Umbilical cord (tissue), 2 donors: ENCODE results near the gene SLC12A9. TPM values are rescaled to one million over a fixed set of nuclear protein-coding genes. Genes with fewer than 3 reads are reported as not detected.
A peak's percentile ranks its signal among the peaks of the same experiment; 100 is the strongest.
"Not testable (repeated sequence)": the region's sequence is repeated elsewhere in the genome, so short reads cannot be mapped to it uniquely, and the experiment has no call there.

ENCODE experiments used
- DNase-seq: peaks from one replicate; pipeline ENCODE4 v3.0.0-alpha.2; 2015; ENCODE audit warnings: low spot score
- total RNA-seq: library from RNA; depleted of rRNA; stranded (reverse); fragments of >200 nt; gene quantifications from one replicate; pipeline ENCODE4 v1.2.3, GENCODE V29; 2014; ENCODE audit warnings: low replicate concordance; ENCODE audit not compliant: insufficient read depth

SLC12A9 gene, protein sequence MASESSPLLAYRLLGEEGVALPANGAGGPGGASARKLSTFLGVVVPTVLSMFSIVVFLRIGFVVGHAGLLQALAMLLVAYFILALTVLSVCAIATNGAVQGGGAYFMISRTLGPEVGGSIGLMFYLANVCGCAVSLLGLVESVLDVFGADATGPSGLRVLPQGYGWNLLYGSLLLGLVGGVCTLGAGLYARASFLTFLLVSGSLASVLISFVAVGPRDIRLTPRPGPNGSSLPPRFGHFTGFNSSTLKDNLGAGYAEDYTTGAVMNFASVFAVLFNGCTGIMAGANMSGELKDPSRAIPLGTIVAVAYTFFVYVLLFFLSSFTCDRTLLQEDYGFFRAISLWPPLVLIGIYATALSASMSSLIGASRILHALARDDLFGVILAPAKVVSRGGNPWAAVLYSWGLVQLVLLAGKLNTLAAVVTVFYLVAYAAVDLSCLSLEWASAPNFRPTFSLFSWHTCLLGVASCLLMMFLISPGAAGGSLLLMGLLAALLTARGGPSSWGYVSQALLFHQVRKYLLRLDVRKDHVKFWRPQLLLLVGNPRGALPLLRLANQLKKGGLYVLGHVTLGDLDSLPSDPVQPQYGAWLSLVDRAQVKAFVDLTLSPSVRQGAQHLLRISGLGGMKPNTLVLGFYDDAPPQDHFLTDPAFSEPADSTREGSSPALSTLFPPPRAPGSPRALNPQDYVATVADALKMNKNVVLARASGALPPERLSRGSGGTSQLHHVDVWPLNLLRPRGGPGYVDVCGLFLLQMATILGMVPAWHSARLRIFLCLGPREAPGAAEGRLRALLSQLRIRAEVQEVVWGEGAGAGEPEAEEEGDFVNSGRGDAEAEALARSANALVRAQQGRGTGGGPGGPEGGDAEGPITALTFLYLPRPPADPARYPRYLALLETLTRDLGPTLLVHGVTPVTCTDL
- 20.7 TPM for total RNA-seq

DNA sequence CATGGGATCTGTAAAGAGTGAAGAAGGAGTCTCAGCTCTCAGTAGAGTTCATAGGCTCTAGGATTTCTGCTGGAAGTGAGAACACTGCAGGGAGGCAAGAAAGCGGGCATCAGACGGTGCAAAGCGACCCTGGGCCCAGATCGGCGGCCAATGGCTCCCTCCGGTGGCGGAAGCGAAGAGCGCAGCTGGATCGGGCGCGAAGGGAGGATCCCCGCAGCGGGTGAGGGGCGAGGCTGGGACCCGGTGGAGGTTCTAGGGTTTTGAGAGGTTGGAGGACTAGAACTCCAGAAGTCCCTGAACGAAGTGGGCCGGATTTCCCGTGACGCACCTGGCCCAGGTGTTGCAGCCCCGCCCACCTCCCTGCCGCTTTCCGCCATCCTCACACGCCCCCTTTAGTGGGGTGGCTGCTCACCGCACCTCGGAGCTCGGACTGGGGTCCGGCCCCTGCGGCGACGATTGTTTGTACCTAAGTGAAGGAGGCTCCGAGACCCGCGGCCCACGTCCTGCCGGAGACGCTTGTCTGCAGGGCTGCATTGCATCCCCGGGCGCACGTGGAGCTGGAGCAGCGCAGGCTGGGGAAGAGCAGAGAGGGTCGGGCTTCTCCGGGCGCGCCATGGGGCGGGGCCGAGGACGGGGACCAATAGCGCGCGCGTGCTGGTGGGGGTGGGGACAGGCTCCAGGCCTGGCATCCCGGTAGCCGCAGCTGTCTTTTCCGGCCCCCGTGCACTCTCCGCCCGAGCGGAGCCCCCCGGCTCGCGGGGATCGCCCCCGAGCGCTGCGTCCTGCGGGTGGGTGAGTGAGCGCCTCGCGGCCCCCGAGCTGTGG lies at the start of gene SLC12A9:
Gene SLC12A9, plus strand, starts transcription at position 666 of the 825 bp plus-strand sequence. CDS start 1,485 bp downstream, outside the sequence.
- DNase-seq, result peak; percentile 96

DNA sequence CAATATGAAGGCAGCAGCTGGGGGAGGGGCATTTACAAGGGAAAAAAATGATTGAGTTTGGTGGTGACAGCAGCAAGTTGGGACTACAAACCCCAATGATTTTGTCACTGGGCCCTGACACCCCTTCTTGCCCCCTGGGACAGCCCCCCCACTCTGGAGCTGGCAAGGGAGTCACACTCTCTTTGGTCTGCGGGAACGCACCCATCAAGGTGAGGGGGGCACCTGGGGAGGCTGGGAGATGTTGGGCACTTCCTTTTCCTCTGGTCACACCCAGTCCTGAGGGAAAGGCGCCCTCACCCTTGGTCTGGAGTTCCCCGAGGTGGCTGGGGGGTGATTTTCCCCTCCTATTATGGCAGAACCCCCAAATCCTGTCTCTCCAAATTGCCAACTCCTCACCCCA lies 49.6 kb upstream of the SLC12A9 start:
- no peak for DNase-seq

DNA sequence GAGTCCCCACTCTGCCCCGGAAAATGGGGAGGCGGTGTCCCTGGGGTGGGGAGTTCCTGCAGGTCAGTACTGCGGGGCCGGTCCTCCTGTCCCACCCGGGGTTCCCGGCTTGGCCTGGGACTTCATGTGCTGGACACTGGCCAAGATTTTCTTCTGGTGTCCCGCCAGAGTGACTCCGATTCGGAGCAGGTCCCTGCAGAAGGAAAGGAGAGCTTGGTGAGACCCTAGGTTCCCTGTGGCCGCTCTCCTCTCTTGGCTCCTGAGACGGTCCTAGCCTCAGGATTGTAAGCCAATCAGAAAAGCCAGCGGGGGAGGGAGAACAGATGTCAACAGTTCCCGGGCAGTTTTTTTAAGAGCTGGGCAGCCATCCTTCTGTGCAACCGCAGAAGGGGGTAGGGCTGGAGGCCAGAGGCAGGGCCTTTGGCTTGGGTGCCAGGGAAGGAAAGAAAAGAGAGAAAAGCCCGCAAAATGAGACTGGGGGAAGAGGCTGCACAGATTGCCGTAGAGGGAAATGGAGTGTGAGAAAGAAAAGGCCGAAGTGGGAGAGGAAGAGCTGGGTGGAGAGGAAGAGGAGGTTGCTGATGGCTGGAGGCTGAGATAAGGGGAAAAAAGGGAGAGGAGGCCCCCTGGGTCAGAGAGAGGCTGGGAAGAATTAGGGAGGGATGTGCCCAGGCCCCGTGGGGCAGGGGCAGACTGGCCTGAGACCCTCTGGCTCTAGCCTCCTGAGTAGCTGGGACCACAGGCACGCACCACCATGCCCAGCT lies 48.9 kb upstream of the SLC12A9 start:
- peak; percentile 95 for DNase-seq

GRCh38 chr7:100804681-100805431 lies 47.7 kb upstream of the SLC12A9 start:
- no peak for DNase-seq

DNA sequence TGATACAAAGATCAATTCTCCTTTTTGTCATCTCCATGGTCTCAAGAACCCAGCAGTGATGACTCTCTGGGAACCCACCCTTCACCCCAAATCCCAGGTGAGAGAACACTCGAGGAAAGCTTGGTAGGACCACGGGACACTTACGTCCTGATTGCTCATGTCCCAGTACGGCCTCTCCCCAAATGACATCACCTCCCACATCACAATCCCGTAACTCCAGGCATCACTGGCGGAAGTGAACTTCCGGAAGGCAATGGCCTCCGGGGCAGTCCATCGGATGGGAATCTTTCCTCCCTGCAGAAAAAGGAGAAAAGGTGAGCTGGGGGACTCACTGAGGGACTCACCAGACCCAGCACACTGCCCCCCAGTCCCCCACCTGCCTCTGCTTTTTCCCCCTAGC lies 46.2 kb upstream of the SLC12A9 start:
- no peak for DNase-seq

- DNase-seq, result not testable (repeated sequence)
Observed at GRCh38 chr7:100806883-100807282, 45.6 kb upstream of the SLC12A9 start.

DNA sequence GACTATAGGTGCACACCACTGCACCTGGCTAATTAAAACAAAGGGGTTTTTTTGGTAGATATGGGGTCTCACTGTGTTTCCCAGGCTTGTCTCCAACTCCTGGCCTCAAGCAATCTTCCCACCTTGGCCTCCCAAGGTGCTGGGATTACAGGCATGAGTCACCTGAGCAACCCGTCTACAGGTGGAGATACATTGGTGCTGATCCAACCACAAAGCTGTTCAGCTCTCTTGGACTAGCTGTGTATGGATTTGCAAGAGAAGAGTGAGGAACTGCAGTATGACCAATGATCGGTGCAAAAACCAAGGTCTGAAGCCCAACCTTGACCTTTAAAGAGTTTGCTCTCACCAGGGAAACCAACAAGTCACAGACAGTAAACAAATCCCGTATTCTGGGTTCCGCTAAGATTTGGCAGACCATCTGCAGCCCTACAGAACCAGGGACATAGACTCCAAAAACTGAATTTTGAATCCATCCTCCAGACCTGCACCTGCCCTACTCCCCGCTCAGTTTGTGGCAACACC lies 44.1 kb upstream of the SLC12A9 start:
- DNase-seq, result no peak

DNA sequence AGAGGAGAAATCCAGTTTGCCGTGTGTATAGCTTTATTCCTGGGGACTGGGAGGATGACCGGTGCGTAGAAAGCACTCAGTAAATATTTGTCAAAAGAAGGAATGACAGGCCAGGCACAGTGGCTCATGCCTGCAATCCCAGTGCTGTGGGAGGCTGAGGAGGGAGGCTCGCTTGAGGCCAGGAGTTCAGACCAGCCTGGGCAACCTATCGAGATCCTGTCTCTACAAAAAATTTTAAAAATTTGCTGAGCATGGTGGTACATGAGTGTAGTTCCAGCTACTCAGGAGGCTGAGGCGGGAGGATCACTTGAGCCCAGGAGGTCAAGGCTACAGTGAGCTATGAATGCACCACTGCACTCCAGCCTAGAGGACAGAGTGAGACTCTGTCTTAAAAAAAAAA lies 41.0 kb upstream of the SLC12A9 start:
- DNase-seq, result no peak

GRCh38 chr7:100812729-100813128 lies 39.8 kb upstream of the SLC12A9 start:
- no peak for DNase-seq

DNA sequence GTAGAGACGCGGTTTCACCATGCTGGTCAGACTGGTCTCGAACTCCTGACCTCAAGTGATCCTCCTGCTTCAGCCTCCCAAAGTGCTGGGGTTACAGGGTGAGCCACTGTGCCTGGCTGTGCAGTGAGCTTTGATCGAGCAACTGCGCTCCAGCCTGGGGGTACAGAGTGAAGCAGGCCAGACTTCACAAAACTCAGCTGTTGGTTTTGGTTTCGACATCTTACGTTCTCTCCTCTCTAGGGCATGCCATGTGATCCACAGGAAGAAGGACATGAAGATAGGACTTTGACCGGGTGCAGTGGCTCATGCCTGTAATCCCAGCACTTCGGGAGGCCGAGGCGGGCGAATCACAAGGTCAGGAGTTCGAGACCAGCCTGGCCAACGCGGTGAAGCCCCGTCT lies 36.0 kb upstream of the SLC12A9 start:
- DNase-seq, result not testable (repeated sequence)

DNA sequence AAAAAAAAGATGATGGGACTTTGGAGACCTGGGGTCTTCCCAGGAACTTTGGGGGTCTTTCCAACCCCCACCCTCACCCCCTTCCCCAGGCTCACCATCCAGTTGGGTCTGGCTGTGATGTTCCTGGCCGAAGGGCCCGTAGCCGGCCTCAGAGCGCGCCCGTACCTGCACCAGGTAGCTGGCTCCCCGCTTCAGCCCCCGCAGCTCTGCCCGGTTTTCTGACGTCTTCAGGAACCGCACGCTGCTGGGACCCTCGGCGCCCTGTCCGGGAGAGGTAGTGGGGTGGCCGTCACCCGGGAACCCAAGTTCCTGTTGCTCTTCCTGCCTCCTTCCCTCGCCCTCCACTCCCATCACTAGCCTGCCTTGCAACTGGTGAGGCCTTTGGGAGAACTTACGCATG lies 35.4 kb upstream of the SLC12A9 start:
- DNase-seq, result no peak

GRCh38 chr7:100818366-100818765 lies 34.1 kb upstream of the SLC12A9 start:
- no peak for DNase-seq

- no peak for DNase-seq
Observed at GRCh38 chr7:100818825-100819224, 33.7 kb upstream of the SLC12A9 start.

DNA sequence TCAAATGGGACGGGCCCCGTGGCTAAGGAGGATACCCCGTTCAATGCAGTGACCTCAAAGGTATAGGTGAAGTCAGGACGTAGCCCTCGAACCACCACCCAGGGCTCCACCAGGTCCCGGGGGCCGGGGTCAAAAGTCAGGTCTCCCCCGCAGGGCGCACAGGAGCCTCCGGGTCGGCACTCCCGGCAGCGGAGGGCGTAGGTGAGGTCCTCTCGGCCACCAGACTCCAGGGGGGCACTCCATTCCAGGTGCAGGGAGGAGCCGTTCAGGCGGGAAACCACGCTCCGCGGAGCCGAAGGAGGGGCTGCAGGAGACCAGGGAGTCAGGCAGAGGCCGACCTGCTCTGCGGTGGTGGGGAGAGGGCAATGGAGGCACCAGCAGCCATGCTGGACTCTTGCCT lies 32.9 kb upstream of the SLC12A9 start:
- no peak for DNase-seq

DNA sequence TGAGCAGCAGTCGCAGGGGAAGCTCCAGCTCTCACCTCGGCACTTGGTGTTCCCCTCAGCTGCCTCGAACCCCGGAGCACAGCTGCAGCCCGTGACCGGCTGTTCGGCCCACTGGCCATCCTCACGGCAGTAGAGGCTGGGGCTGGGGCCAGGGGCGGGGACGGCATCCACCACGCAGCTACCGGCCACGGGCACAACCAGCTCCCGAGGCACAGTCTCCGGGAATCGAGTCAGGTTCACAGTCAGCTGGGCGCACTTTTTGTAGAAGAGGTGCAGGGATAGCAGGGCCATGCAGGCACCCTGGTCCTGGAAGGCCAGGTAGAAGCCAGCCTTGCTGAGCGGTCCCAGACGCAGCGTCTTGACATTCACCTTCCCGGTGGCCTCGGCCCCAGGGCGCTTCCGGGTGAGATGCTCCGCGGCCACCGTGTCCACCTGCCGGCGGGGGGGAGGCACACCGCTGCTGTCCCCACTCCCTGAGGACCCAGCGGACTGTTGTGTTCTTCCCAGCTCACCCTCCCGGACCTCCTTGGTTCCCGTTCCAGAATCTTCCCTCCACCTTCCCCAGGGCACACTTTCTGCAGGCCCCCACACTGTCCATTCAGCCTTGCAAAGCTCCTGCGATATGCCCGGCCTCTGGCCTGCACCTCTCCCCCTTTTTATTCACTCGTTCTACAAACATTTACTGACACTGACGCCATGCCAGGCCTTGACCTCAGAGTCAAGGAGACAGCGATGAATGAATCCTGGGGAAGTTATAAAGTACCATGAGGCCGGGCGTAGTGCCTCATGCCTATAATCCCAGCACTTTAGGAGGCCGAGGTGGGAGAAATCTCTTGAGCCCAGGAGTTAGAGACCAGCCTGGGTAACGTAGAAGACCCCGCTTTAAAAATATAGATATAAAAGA lies 30.0 kb upstream of the SLC12A9 start:
- DNase-seq, result no peak

- DNase-seq, result no peak
Observed at GRCh38 chr7:100823140-100823525, 29.4 kb upstream of the SLC12A9 start.

- no peak for DNase-seq
Observed at GRCh38 chr7:100823534-100823933, 29.0 kb upstream of the SLC12A9 start.

DNA sequence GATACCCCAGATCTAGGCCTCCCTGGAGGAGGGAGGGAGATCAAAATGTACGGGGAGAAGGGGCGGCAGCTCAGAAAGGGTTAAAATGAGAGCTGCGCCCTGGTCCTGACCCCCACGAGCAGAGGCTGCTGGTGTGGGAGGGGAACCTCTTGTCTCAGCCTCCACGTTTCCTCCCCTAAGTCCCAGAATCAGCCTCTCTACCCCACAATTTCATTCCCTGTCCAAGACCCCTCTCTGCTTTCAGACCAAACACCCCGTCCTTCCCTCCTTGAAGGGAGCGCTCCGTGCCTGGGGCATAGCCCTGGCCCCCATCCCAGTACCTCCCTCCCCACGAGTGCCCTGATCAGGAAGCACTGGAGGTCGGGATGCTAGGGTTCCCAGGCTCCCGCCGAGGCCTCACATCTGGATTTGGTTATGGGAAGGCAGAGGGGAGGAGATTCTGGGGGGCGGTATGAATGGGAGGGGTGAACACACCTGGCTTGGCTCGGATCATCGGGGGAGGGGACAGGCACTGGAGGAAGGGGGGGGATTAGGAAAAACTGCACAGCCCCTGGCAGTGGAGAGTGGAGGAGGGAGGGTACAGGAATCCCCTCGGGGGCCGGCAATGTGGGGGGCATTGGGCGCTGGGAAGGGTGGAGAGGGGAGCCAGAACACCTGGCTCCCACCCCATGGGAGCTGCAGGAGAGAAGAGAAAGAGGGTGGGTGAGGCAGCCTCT lies 27.9 kb upstream of the SLC12A9 start:
- DNase-seq, result no peak
